Raji (cell line): ENCODE measurements around the gene DMWD.

Source experiments
- POLR2A ChIP-seq: IDR thresholded peaks from 2 replicates; pipeline ENCODE4 v1.6.1; 2011; ENCODE audit warnings: low read depth, low read length, control low read depth; ENCODE audit not compliant: insufficient read depth

DMWD gene

DNA sequence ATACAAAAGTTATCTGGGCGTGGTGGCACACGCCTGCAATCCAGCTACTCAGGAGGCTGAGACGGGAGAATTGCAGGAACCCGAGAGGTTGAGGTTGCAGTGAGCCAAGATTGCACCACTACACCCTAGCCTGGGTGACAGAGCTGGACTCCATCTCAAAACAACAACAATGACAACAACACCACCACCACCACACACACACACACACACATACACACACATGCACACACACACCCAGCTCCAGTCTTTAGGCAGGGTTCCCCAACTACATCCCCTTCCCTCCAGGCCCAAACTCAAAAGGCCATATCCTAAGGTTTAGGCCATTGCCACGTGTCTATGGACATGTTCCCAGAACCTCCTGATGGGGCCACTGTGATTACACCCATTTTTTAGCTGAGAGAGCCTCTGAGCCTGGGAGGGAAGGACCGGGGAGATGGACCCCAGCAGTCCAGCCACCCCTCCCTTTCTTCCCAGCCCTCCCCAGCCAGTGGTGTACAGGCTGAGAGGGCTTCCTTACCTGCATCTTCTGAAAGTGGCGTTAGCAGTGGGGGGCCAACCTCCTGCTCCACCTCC is 9.0 kb upstream of the DMWD start:
- no peak for TF ChIP-seq POLR2A

DNA sequence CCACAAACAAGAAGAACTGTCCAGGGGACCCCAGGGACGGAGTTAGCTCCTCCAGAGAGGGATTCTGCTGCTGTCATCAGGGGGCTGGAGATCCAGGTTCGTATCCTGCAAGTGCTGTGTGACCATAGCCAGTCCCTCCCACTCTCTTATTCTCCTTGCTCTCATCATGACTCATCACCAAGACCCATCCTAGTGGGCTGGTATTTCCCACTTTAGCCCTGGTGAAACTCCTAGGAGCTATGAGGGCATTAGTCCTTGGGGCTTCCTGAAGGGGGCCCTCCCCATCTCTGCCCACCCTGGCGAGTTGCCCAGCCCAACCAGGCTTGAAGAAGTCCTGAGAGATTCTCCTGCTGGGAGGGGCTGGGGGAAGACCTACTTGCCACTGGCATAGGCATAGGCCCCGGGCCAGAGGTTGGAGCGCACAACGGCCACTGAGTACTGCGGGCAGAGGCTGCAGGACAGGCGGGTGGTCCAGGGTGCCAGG is 7.5 kb upstream of the DMWD start:
- TF ChIP-seq POLR2A, result no peak

DNA sequence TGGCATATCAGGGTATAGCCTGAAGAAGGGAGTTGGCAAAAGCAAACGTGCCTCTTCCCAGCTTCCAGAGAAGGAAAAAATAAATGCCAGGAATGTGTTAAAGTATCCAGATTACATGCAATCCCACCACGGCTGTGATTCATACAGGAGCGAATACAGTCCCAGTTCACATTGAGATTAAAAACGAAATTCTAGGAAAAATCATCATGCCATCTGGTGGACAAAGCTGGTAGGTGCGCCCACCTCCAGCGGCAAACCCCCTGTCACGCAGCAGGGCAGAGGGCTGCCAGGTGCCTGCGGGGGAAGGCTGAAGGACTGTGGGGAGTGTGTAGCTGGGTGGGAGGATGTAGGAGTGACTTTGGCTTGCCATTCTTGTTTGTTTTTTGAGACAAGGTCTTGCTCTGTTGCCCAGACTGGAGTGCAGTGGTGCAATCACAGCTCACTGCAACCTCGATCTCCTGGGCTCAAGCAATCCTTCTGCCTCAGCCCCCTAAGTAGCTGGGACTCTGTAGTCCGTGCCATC is 6.4 kb upstream of the DMWD start:
- no peak for TF ChIP-seq POLR2A

GRCh38 chr19:45794627-45795026 is 2.0 kb upstream of the DMWD start:
- TF ChIP-seq POLR2A, result no peak

GRCh38 chr19:45793876-45794275 is 1.2 kb upstream of the DMWD start:
- no peak for TF ChIP-seq POLR2A

DNA sequence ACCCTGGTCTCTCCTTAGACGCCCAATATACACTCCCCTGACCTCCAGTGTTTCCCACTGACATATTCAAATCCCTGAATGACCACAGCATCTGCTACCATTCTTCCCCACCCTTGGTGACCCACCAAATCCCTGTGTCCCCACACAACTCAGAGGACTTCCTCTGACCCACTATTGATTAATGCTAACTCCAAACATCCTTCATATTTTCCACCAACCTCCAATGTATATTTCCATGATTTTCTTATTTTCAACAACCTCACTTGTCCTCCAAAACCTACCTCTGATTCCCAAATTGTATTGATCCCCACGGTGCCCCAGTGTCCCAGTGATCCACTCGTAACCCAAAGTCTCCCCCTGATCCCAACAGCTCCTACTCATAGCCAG is 526 bp upstream of the DMWD start:
- no peak for TF ChIP-seq POLR2A

GRCh38 chr19:45791744-45792469 is 738 bp downstream of the DMWD start:
- TF ChIP-seq POLR2A, result no peak

DNA sequence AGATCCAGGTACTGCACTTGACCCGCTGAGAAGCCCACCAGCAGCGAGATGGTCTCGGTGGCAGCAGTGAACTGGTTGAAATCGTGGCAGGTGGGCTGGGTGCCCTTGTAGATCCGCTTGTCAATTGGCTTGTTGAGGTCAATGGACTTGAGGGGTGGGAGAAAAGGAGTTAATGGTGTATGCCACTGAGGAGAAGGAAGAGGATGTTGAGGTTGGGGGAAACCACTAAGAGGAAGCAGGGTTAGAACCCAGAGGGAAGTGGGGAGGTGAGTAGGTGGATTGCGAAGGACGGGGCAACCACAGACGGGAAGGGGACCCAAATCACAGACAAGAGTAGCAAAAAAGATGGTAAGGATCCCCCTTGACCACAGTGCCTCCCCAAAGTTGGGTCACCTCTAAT is 1.7 kb downstream of the DMWD start:
- TF ChIP-seq POLR2A, result 0 out of 2 replicates have a peak, but pooled peaks have one; percentile 3

DNA sequence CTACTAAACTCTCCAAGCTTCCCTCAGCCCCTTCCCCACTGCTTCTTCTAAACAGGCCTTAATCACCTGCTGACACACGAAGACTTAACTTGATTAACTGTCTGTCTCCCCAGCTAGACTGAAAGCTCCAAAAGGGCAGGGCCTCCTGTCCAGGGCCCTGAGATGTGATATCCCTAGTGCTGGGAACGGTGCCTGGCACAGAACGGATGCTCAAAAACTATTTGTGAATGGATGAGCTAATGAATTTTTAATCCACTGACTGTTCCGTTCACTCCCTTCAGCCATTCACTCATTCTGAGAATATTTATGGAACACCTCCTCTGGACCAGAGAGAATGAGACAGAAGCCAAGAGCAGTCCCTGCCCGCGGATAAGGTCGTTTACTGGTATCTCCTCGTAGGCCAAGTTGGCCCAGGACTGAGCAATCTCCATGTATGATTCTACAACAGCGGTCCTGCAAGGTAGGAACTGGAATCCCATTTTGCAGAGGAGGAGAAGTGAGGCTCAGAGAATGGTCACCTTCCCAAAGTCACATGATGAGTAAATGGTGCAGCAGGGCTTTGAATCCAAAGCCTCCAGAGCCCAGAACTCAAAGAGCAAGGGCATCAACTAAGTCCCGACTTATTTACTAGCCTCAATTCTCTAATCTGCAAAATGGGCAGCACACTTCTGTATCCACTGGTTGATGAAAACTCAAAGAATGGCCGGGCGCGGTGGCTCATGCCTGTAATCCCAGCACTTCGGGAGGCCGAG is 3.4 kb downstream of the DMWD start:
- no peak for TF ChIP-seq POLR2A

DNA sequence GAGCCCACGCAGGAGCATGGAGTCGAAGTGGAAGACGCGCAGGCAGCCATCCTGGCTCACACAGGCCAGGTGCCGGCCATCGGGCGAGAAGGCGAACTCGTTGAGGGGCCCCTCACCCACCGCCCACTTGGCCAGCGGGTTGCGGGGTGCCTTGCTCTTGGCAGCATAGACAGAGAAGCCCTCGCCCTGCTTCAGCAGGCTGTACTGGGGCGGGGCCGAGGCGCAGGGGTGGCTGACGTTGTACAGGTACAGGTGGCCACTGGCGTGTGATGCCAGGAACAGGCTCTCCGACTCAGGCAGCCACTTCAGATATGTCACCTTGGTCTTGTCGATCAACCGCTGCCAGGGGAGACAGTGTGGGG is 6.1 kb downstream of the DMWD start:
- no peak for TF ChIP-seq POLR2A

- TF ChIP-seq POLR2A, result no peak
Measured at GRCh38 chr19:45785781-45786532, 6.7 kb downstream of the DMWD start.

- no peak for TF ChIP-seq POLR2A
Measured at GRCh38 chr19:45785097-45785496, 7.5 kb downstream of the DMWD start.

GRCh38 chr19:45784096-45784495 is 8.5 kb downstream of the DMWD start:
- TF ChIP-seq POLR2A, result no peak

DNA sequence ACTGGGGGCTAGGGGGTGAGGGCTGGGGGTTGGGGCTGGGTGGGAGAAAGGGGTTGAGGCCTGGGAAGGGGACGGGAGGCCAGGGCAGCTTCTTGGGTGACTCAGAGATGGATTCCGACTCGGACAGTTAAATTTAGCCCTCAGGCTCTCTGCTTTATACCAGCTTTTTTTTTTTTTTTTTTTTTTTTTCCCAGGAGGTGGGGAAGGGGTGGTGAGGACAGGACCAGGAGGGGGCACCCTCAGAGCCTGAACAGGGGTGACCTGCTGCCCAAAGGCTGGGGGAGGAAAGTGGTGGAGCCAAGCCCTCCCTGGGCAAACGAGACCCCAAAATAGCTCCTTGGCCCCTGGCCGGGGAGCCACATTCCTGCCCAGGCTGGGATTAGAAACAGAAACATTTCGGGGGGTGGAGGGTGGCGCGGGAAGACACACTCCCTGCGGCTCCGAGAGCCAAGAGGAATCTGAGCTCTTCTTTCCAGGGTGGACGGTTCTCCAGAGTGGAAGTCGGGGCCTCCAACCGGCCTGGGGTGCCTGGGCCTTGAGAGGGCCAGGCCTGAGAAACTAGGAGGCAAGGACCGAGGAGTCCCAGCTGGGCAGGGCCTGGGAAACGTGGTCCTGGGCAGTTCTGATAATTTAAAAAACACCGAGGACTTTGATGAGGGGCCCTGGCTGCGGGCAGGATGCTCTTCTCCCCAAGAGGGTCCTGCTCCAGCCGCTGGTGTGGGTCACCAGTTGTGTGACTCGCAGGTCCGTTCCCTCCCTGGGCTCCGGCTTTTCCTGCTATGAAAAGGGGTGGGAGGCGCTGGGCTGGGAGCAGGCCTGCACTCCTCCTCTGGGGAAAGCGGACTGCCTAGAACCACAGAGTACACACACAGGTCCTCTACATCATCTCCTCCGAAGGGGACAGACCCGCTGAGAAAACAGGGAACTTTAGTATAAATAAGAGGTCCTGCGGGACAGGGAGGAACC is 9.5 kb downstream of the DMWD start:
- no peak for TF ChIP-seq POLR2A
